Parathyroid adenoma (tissue), 2 donors: Measurements from ENCODE around the gene C11orf42.

Experiments used
- H2AFZ ChIP-seq: fragments of 300-600 bp; sonication (generic); one replicate; pipeline ENCODE4 v1.7.0; 2017; ENCODE audit warnings: antibody characterized with exemption, mild to moderate bottlenecking
- H3K27ac ChIP-seq: fragments of 300-600 bp; sonication (generic); one replicate; pipeline ENCODE4 v1.7.0; 2017
- H3K27me3 ChIP-seq: fragments of 300-600 bp; sonication (generic); one replicate; pipeline ENCODE4 v1.7.0; 2017; ENCODE audit warnings: low read length; ENCODE audit not compliant: control insufficient read depth, insufficient read depth
- H3K36me3 ChIP-seq: fragments of 300-600 bp; sonication (generic); one replicate; pipeline ENCODE4 v1.7.0; 2017; ENCODE audit warnings: low read length; ENCODE audit not compliant: control insufficient read depth, insufficient read depth
- H3K4me1 ChIP-seq: fragments of 300-600 bp; sonication (generic); one replicate; pipeline ENCODE4 v1.7.0; 2017; ENCODE audit warnings: control low read depth
- H3K4me2 ChIP-seq: fragments of 300-600 bp; sonication (generic); one replicate; pipeline ENCODE4 v1.7.0; 2017; ENCODE audit warnings: low read length
- H3K4me3 ChIP-seq: fragments of 300-600 bp; sonication (generic); one replicate; pipeline ENCODE4 v1.7.0; 2017; ENCODE audit warnings: low read depth, low read length
- H3K79me2 ChIP-seq: fragments of 300-600 bp; sonication (generic); one replicate; pipeline ENCODE4 v1.7.0; 2017; ENCODE audit warnings: control low read depth
- H3K9ac ChIP-seq: fragments of 300-600 bp; sonication (generic); one replicate; pipeline ENCODE4 v1.7.0; 2017; ENCODE audit warnings: mild to moderate bottlenecking
- H3K9me3 ChIP-seq: fragments of 300-600 bp; sonication (generic); one replicate; pipeline ENCODE4 v1.7.0; 2017; ENCODE audit warnings: low read length; ENCODE audit not compliant: control insufficient read depth
- CTCF ChIP-seq: fragments of 300-600 bp; sonication (generic); IDR thresholded peaks from one replicate; pipeline ENCODE4 v1.7.0; 2017; ENCODE audit warnings: antibody characterized with exemption, mild to moderate bottlenecking
- donor health status: primary hyperparathyroidism.

Gene C11orf42

GRCh38 chr11:6238902-6239301 lies 33.5 kb downstream of the C11orf42 start, which contains the start of gene CNGA4:
TSS of gene CNGA4 (plus strand) at chr11:6239089. CDS start at chr11:6239207, 118 bp downstream.
- H3K36me3 ChIP-seq: no peaks in the 10 kb centered on the region

GRCh38 chr11:6240139-6240538 lies 34.8 kb downstream of the C11orf42 start:
- no peak overlapping the region for H3K27ac ChIP-seq
- no peak for TF ChIP-seq CTCF
- no peaks in the 10 kb centered on the region for H3K36me3 ChIP-seq
- H3K9me3 ChIP-seq: no peaks in the 10 kb centered on the region
- no peak overlapping the region for H3K9ac ChIP-seq
- H3K4me3 ChIP-seq: no peak overlapping the region
- no peaks in the 10 kb centered on the region for H3K4me1 ChIP-seq
- H3K27me3 ChIP-seq: no peaks in the 10 kb centered on the region
- H2AFZ ChIP-seq: no peak overlapping the region
- no peaks in the 10 kb centered on the region for H3K79me2 ChIP-seq
- no peak overlapping the region for H3K4me2 ChIP-seq

More at GRCh38 chr11:6238902-6239301, 33.5 kb downstream of the C11orf42 start, which contains the start of gene CNGA4:
- Histone ChIP-seq H3K9me3 (no peaks in the 10 kb centered on the region), H2AFZ (no peak within 1 kb of the TSS), H3K9ac (no peak within 1 kb of the TSS), H3K27me3 (no peaks in the 10 kb centered on the region), H3K4me1 (no peaks in the 10 kb centered on the region), H3K4me3 (no peak within 1 kb of the TSS), H3K79me2 (no peaks in the 10 kb centered on the region), H3K27ac (no peak within 1 kb of the TSS), H3K4me2 (no peak within 1 kb of the TSS)
- TF ChIP-seq CTCF: no peak

GRCh38 chr11:6240781-6241180 lies 35.4 kb downstream of the C11orf42 start:
- Histone ChIP-seq H3K36me3 (no peaks in the 10 kb centered on the region), H3K27ac (no peak overlapping the region), H3K9ac (no peak overlapping the region), H3K79me2 (no peaks in the 10 kb centered on the region), H3K4me1 (no peaks in the 10 kb centered on the region), H3K4me2 (no peak overlapping the region), H3K9me3 (no peaks in the 10 kb centered on the region), H3K4me3 (no peak overlapping the region), H2AFZ (no peak overlapping the region), H3K27me3 (no peaks in the 10 kb centered on the region)
- TF ChIP-seq CTCF: no peak

GRCh38 chr11:6241316-6241715 lies 36.0 kb downstream of the C11orf42 start:
- H3K4me1 ChIP-seq: no peaks in the 10 kb centered on the region
- no peak overlapping the region for H3K9ac ChIP-seq
- no peak overlapping the region for H2AFZ ChIP-seq
- H3K4me2 ChIP-seq: no peak overlapping the region
- TF ChIP-seq CTCF: no peak
- no peaks in the 10 kb centered on the region for H3K79me2 ChIP-seq
- no peak overlapping the region for H3K4me3 ChIP-seq
- no peak overlapping the region for H3K27ac ChIP-seq
- H3K9me3 ChIP-seq: no peaks in the 10 kb centered on the region
- H3K27me3 ChIP-seq: no peaks in the 10 kb centered on the region
- H3K36me3 ChIP-seq: no peaks in the 10 kb centered on the region

GRCh38 chr11:6245536-6245935 lies 40.2 kb downstream of the C11orf42 start:
- no peak for TF ChIP-seq CTCF
- no peaks in the 10 kb centered on the region for H3K9me3 ChIP-seq
- H3K4me3 ChIP-seq: no peak overlapping the region
- H3K9ac ChIP-seq: no peak overlapping the region
- no peak overlapping the region for H3K4me2 ChIP-seq
- H2AFZ ChIP-seq: no peak overlapping the region
- no peaks in the 10 kb centered on the region for H3K4me1 ChIP-seq
- no peaks in the 10 kb centered on the region for H3K79me2 ChIP-seq
- H3K27me3 ChIP-seq: no peaks in the 10 kb centered on the region
- H3K36me3 ChIP-seq: no peaks in the 10 kb centered on the region
- H3K27ac ChIP-seq: no peak overlapping the region
